Myocyte (in vitro differentiated cells): ENCODE results near the gene NKAP. TPM values are rescaled to one million over a fixed set of nuclear protein-coding genes. Genes with fewer than 3 reads are reported as not detected.

Experiments
- total RNA-seq: library from RNA; depleted of rRNA; stranded (reverse); fragments of >200 nt; gene quantifications from 2 replicates; pipeline ENCODE4 v1.2.3, GENCODE V29; 2014

The NKAP gene
- total RNA-seq, 1 donor from 2014 or later: 3.8 TPM

Other genes with a start within 250 kb of the NKAP start
- gene SOWAHD, start 185.2 kb downstream of the NKAP start, total RNA-seq: 0.31 TPM in 1 of 2 replicates, not detected in the other
- gene RPL39, start 152.1 kb downstream of the NKAP start, total RNA-seq: 4,489 and 7,031 TPM in 2 replicates
- gene UPF3B, start 90.8 kb downstream of the NKAP start, total RNA-seq: 1.7 and 2.6 TPM in 2 replicates
- gene RNF113A, start 72.0 kb downstream of the NKAP start, total RNA-seq: 16.1 and 18.0 TPM in 2 replicates
- gene NDUFA1, start 71.9 kb downstream of the NKAP start, total RNA-seq: 55.2 and 65.4 TPM in 2 replicates
- gene AKAP14, start 47.9 kb downstream of the NKAP start, total RNA-seq: not detected in 2 replicates
- not detected in 2 replicates for gene RHOXF2B, start 133.9 kb upstream of the NKAP start, total RNA-seq
- not detected in 2 replicates for gene RHOXF1, start 172.2 kb upstream of the NKAP start, total RNA-seq
- not detected in 2 replicates for gene RHOXF2, start 214.9 kb upstream of the NKAP start, total RNA-seq